ENCODE results near the gene MACROD2.
"Not testable (repeated sequence)": the region's sequence is repeated elsewhere in the genome, so short reads cannot be mapped to it uniquely, and the experiment has no call there.

The MACROD2 gene

GRCh38 chr20:14033310-14033709 is 38.0 kb downstream of the MACROD2 start:
- peaks cover 5% of the 10 kb centered on the region for H3K9me3 Mint-ChIP-seq
- H3K27ac Mint-ChIP-seq = no peak overlapping the region
- no peaks in the 10 kb centered on the region for H3K36me3 Mint-ChIP-seq (ENCODE audit: low read depth)
- no peak overlapping the region for H3K4me3 Mint-ChIP-seq
- no peaks in the 10 kb centered on the region for H3K4me1 Mint-ChIP-seq (ENCODE audit: low read depth)
- H3K27me3 Mint-ChIP-seq (ENCODE audit: low read depth) = no peaks in the 10 kb centered on the region

GRCh38 chr20:14036567-14036966 is 41.3 kb downstream of the MACROD2 start:
- Mint-ChIP-seq H3K4me1 (ENCODE audit: low read depth) (no peaks in the 10 kb centered on the region), H3K9me3 (no peaks in the 10 kb centered on the region), H3K27ac (no peak overlapping the region), H3K36me3 (ENCODE audit: low read depth) (no peaks in the 10 kb centered on the region), H3K27me3 (ENCODE audit: low read depth) (no peaks in the 10 kb centered on the region), H3K4me3 (no peak overlapping the region)

GRCh38 chr20:14044712-14045276 is 49.5 kb downstream of the MACROD2 start:
- not testable (repeated sequence) for H3K9me3 Mint-ChIP-seq; H3K27ac Mint-ChIP-seq; H3K4me1 Mint-ChIP-seq (ENCODE audit: low read depth); H3K27me3 Mint-ChIP-seq (ENCODE audit: low read depth); H3K4me3 Mint-ChIP-seq; H3K36me3 Mint-ChIP-seq (ENCODE audit: low read depth)

GRCh38 chr20:14046534-14046933 is 51.2 kb downstream of the MACROD2 start:
- no peak overlapping the region for H3K27ac Mint-ChIP-seq
- no peak overlapping the region for H3K4me3 Mint-ChIP-seq
- H3K27me3 Mint-ChIP-seq (ENCODE audit: low read depth) = peaks cover 3% of the 10 kb centered on the region
- H3K9me3 Mint-ChIP-seq = no peaks in the 10 kb centered on the region
- no peaks in the 10 kb centered on the region for H3K4me1 Mint-ChIP-seq (ENCODE audit: low read depth)
- H3K36me3 Mint-ChIP-seq (ENCODE audit: low read depth) = no peaks in the 10 kb centered on the region

- Mint-ChIP-seq H3K4me1 (ENCODE audit: low read depth) (no peaks in the 10 kb centered on the region), H3K4me3 (no peak overlapping the region), H3K27ac (no peak overlapping the region), H3K36me3 (ENCODE audit: low read depth) (no peaks in the 10 kb centered on the region), H3K27me3 (ENCODE audit: low read depth) (peaks cover 3% of the 10 kb centered on the region), H3K9me3 (no peaks in the 10 kb centered on the region)
These were observed 53.8 kb downstream of the MACROD2 start for GRCh38 chr20:14049111-14049510.

GRCh38 chr20:14051454-14051853 is 56.1 kb downstream of the MACROD2 start:
- H3K36me3 Mint-ChIP-seq (ENCODE audit: low read depth) = no peaks in the 10 kb centered on the region
- H3K9me3 Mint-ChIP-seq = no peaks in the 10 kb centered on the region
- no peak overlapping the region for H3K4me3 Mint-ChIP-seq
- H3K27me3 Mint-ChIP-seq (ENCODE audit: low read depth) = peaks cover 3% of the 10 kb centered on the region
- H3K4me1 Mint-ChIP-seq (ENCODE audit: low read depth) = no peaks in the 10 kb centered on the region
- H3K27ac Mint-ChIP-seq = no peak overlapping the region

- no peak overlapping the region for H3K27ac Mint-ChIP-seq
- H3K4me3 Mint-ChIP-seq = no peak overlapping the region
- no peaks in the 10 kb centered on the region for H3K4me1 Mint-ChIP-seq (ENCODE audit: low read depth)
- H3K9me3 Mint-ChIP-seq = no peaks in the 10 kb centered on the region
- H3K27me3 Mint-ChIP-seq (ENCODE audit: low read depth) = no peaks in the 10 kb centered on the region
- no peaks in the 10 kb centered on the region for H3K36me3 Mint-ChIP-seq (ENCODE audit: low read depth)
These were observed 59.9 kb downstream of the MACROD2 start for GRCh38 chr20:14055127-14055742.

GRCh38 chr20:14062171-14062570 is 66.9 kb downstream of the MACROD2 start:
- Mint-ChIP-seq H3K4me3 (no peak overlapping the region), H3K9me3 (no peaks in the 10 kb centered on the region), H3K27ac (no peak overlapping the region), H3K36me3 (ENCODE audit: low read depth) (no peaks in the 10 kb centered on the region), H3K4me1 (ENCODE audit: low read depth) (no peaks in the 10 kb centered on the region), H3K27me3 (ENCODE audit: low read depth) (no peaks in the 10 kb centered on the region)

GRCh38 chr20:14062786-14063185 is 67.5 kb downstream of the MACROD2 start:
- H3K27ac Mint-ChIP-seq = no peak overlapping the region
- H3K9me3 Mint-ChIP-seq = no peaks in the 10 kb centered on the region
- H3K36me3 Mint-ChIP-seq (ENCODE audit: low read depth) = no peaks in the 10 kb centered on the region
- H3K27me3 Mint-ChIP-seq (ENCODE audit: low read depth) = no peaks in the 10 kb centered on the region
- H3K4me1 Mint-ChIP-seq (ENCODE audit: low read depth) = no peaks in the 10 kb centered on the region
- no peak overlapping the region for H3K4me3 Mint-ChIP-seq

GRCh38 chr20:14064333-14064732 is 69.0 kb downstream of the MACROD2 start:
- H3K27ac Mint-ChIP-seq = no peak overlapping the region
- no peaks in the 10 kb centered on the region for H3K9me3 Mint-ChIP-seq
- no peaks in the 10 kb centered on the region for H3K27me3 Mint-ChIP-seq (ENCODE audit: low read depth)
- H3K4me1 Mint-ChIP-seq (ENCODE audit: low read depth) = no peaks in the 10 kb centered on the region
- no peak overlapping the region for H3K4me3 Mint-ChIP-seq
- no peaks in the 10 kb centered on the region for H3K36me3 Mint-ChIP-seq (ENCODE audit: low read depth)

- no peaks in the 10 kb centered on the region for H3K4me1 Mint-ChIP-seq (ENCODE audit: low read depth)
- H3K36me3 Mint-ChIP-seq (ENCODE audit: low read depth) = no peaks in the 10 kb centered on the region
- no peak overlapping the region for H3K4me3 Mint-ChIP-seq
- H3K9me3 Mint-ChIP-seq = no peaks in the 10 kb centered on the region
- no peak overlapping the region for H3K27ac Mint-ChIP-seq
- no peaks in the 10 kb centered on the region for H3K27me3 Mint-ChIP-seq (ENCODE audit: low read depth)
These were observed 69.6 kb downstream of the MACROD2 start for GRCh38 chr20:14064921-14065320.

- no peaks in the 10 kb centered on the region for H3K9me3 Mint-ChIP-seq
- H3K36me3 Mint-ChIP-seq (ENCODE audit: low read depth) = no peaks in the 10 kb centered on the region
- H3K4me3 Mint-ChIP-seq = no peak overlapping the region
- no peaks in the 10 kb centered on the region for H3K4me1 Mint-ChIP-seq (ENCODE audit: low read depth)
- H3K27ac Mint-ChIP-seq = no peak overlapping the region
- H3K27me3 Mint-ChIP-seq (ENCODE audit: low read depth) = no peaks in the 10 kb centered on the region
These were observed 70.5 kb downstream of the MACROD2 start for GRCh38 chr20:14065774-14066173.

GRCh38 chr20:14067603-14068002 is 72.3 kb downstream of the MACROD2 start:
- H3K27me3 Mint-ChIP-seq (ENCODE audit: low read depth) = no peaks in the 10 kb centered on the region
- no peak overlapping the region for H3K4me3 Mint-ChIP-seq
- H3K4me1 Mint-ChIP-seq (ENCODE audit: low read depth) = no peaks in the 10 kb centered on the region
- H3K9me3 Mint-ChIP-seq = no peaks in the 10 kb centered on the region
- H3K27ac Mint-ChIP-seq = no peak overlapping the region
- H3K36me3 Mint-ChIP-seq (ENCODE audit: low read depth) = no peaks in the 10 kb centered on the region

GRCh38 chr20:14069796-14070195 is 74.5 kb downstream of the MACROD2 start:
- H3K4me1 Mint-ChIP-seq (ENCODE audit: low read depth) = no peaks in the 10 kb centered on the region
- H3K4me3 Mint-ChIP-seq = no peak overlapping the region
- H3K9me3 Mint-ChIP-seq = no peaks in the 10 kb centered on the region
- H3K27ac Mint-ChIP-seq = no peak overlapping the region
- H3K27me3 Mint-ChIP-seq (ENCODE audit: low read depth) = no peaks in the 10 kb centered on the region
- H3K36me3 Mint-ChIP-seq (ENCODE audit: low read depth) = no peaks in the 10 kb centered on the region

GRCh38 chr20:14093652-14094051 is 98.3 kb downstream of the MACROD2 start:
- no peak overlapping the region for H3K27ac Mint-ChIP-seq
- no peaks in the 10 kb centered on the region for H3K27me3 Mint-ChIP-seq (ENCODE audit: low read depth)
- H3K4me1 Mint-ChIP-seq (ENCODE audit: low read depth) = no peaks in the 10 kb centered on the region
- no peaks in the 10 kb centered on the region for H3K36me3 Mint-ChIP-seq (ENCODE audit: low read depth)
- H3K4me3 Mint-ChIP-seq = no peak overlapping the region
- H3K9me3 Mint-ChIP-seq = no peaks in the 10 kb centered on the region

GRCh38 chr20:14098261-14098660 is 102.9 kb downstream of the MACROD2 start:
- H3K27me3 Mint-ChIP-seq (ENCODE audit: low read depth) = no peaks in the 10 kb centered on the region
- H3K36me3 Mint-ChIP-seq (ENCODE audit: low read depth) = no peaks in the 10 kb centered on the region
- H3K4me1 Mint-ChIP-seq (ENCODE audit: low read depth) = no peaks in the 10 kb centered on the region
- H3K27ac Mint-ChIP-seq = no peak overlapping the region
- no peaks in the 10 kb centered on the region for H3K9me3 Mint-ChIP-seq
- H3K4me3 Mint-ChIP-seq = no peak overlapping the region
